GM12873 (cell line): ENCODE results near the gene FOXP1.

Experiments used
- CTCF ChIP-seq: IDR thresholded peaks from 2 replicates; pipeline ENCODE4 v1.5.1; 2012; ENCODE audit warnings: low read depth, mild to moderate bottlenecking, moderate library complexity, low read length, control low read depth; ENCODE audit not compliant: insufficient read depth; ENCODE audit errors: missing control alignments

The FOXP1 gene

GRCh38 chr3:71318458-71318827, 265.1 kb downstream of the FOXP1 start:
- TF ChIP-seq CTCF, result no peak

GRCh38 chr3:71317749-71318457, 265.6 kb downstream of the FOXP1 start:
- TF ChIP-seq CTCF, result no peak

GRCh38 chr3:71317140-71317539, 266.4 kb downstream of the FOXP1 start:
- TF ChIP-seq CTCF, result no peak

- no peak for TF ChIP-seq CTCF
Measured at GRCh38 chr3:71316066-71316777, 267.3 kb downstream of the FOXP1 start.

DNA sequence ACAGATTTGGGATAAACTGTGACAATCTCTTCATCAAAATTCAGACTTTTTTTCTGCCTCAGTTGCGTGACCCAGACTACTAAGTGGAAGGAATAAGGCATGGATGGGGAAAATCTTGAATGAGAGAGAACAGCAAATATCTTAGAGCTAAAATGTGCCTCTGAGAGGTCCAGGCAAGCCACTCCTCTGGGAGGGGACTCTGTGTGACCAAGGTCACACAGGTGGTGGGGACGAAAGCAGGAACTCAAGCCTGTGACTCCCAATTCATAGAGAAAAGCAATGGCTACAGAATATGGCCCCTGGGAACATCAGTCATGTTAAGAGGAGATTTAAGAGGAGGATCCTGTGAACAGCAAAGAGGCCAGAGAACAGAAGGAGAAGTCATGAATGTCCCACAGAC, 268.1 kb downstream of the FOXP1 start:
- no peak for TF ChIP-seq CTCF

DNA sequence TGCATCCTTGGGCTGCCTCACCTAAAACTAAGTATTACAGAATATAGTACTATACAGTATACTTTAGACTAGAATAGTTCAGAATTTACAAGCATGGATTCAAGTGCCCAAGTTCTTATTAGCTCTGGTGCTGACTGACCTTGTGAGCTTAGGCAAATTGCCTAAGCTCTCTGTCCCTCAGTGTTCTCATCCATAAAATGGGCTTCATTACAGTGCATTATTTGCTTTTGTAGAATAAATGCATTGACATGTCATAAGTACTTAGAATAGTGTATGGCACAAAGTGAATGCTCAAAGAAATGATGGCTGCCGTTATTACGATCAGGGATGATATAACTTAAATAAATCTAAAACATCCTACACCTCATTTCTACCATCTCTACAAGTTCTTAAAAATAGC, 269.7 kb downstream of the FOXP1 start:
- TF ChIP-seq CTCF, result no peak

DNA sequence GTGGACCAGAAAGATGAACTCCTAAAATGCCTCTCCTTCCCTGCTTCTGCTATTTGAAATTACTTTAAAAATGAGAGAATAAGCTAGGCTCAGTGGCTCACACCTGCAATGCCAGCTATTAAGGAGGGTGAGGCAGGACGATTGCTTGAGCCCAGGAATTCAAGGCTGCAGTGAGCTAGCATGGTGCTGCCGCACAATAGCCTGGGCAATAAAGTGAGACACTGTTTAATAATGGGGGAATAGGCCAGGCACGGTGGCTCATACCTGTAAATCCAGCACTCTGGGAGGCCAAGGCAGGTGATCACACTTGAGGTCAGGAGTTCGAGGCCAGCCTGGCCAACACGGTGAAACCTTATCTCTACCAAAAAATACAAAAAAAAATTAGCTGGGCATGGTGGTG, 271.1 kb downstream of the FOXP1 start:
- TF ChIP-seq CTCF, result no peak
